ENCODE results near the gene UFSP1.

GRCh38 chr7:100892364-100893317 lies 3.1 kb upstream of the UFSP1 start:
- TF ChIP-seq CTCF (IDR thresholded peaks at IDR 0.05; ENCODE audit: low read depth, low read length) (no peak), MYC (IDR thresholded peaks at IDR 0.05; ENCODE audit: low read depth, low read length) (no peak), POLR2A (IDR thresholded peaks at IDR 0.05; ENCODE audit: extremely low read depth, insufficient read length) (no peak), MAX (IDR thresholded peaks at IDR 0.05; ENCODE audit: low read depth, low read length) (no peak)
